Smooth muscle cell (in vitro differentiated cells): Measurements from ENCODE around the gene PRSS27. TPM values are rescaled to one million over a fixed set of nuclear protein-coding genes. Genes with fewer than 3 reads are reported as not detected.

Experiments
- DNase-seq: peaks from one replicate; lab custom pipeline; 2025; ENCODE audit not compliant: unreplicated experiment; lab: John Stamatoyannopoulos, UW
- H2AFZ ChIP-seq: fragments of 200-600 bp; sonication (generic); 2 replicates; pipeline ENCODE4 v1.6.0; 2016; ENCODE audit warnings: antibody characterized with exemption, low read depth, mild to moderate bottlenecking
- H3F3A ChIP-seq: fragments of 200-600 bp; sonication (generic); 2 replicates; pipeline ENCODE4 v1.6.0; 2017; ENCODE audit warnings: antibody characterized with exemption, low read depth
- H3K27ac ChIP-seq: fragments of 200-600 bp; sonication (generic); 2 replicates; pipeline ENCODE4 v1.5.1; 2016; ENCODE audit warnings: low read depth, mild to moderate bottlenecking
- H3K27me3 ChIP-seq: fragments of 200-600 bp; sonication (generic); 2 replicates; pipeline ENCODE4 v1.6.1; 2016; ENCODE audit warnings: low read depth, mild to moderate bottlenecking
- H3K36me3 ChIP-seq: fragments of 200-600 bp; sonication (generic); 2 replicates; pipeline ENCODE4 v1.5.1; 2016; ENCODE audit warnings: low read depth
- H3K4me1 ChIP-seq: fragments of 200-600 bp; sonication (generic); 2 replicates; pipeline ENCODE4 v1.5.1; 2016; ENCODE audit warnings: low read depth
- H3K4me2 ChIP-seq: fragments of 200-600 bp; sonication (generic); 2 replicates; pipeline ENCODE4 v1.6.0; 2016; ENCODE audit warnings: mild to moderate bottlenecking
- H3K4me3 ChIP-seq: fragments of 200-600 bp; sonication (generic); 2 replicates; pipeline ENCODE4 v1.5.1; 2016; ENCODE audit warnings: mild to moderate bottlenecking
- H3K79me2 ChIP-seq: fragments of 200-600 bp; sonication (generic); 2 replicates; pipeline ENCODE4 v1.6.0; 2016; ENCODE audit warnings: low read depth, mild to moderate bottlenecking
- H3K9ac ChIP-seq: fragments of 200-600 bp; sonication (generic); 2 replicates; pipeline ENCODE4 v1.6.0; 2016; ENCODE audit warnings: low read depth
- H3K9me3 ChIP-seq: fragments of 200-600 bp; sonication (generic); replicated peaks from 2 replicates; pipeline ENCODE4 v1.5.1; 2016; ENCODE audit warnings: low read depth
- H4K20me1 ChIP-seq: fragments of 200-600 bp; sonication (generic); 2 replicates; pipeline ENCODE4 v1.6.0; 2016; ENCODE audit warnings: low read depth
- CTCF ChIP-seq: fragments of 200-600 bp; sonication (generic); IDR thresholded peaks from 2 replicates; pipeline ENCODE4 v1.5.1; 2017; ENCODE audit warnings: borderline replicate concordance, mild to moderate bottlenecking, antibody characterized with exemption; ENCODE audit not compliant: insufficient read depth, poor library complexity, severe bottlenecking
- WGBS: methylation state at CpG from one replicate; pipeline ENCODE4 v1.1.7; 2016; ENCODE audit warnings: low lambda C conversion rate; 5-methylcytosine and 5-hydroxymethylcytosine counted together
- polyA plus RNA-seq: library from polyadenylated mRNA; unstranded; fragments of >200 nt; fragmentation: Nextera tagmentation; extraction: Ambion mirVana; gene quantifications from 2 replicates; pipeline ENCODE4 v1.2.1, GENCODE V29; 2016
- total RNA-seq: library from RNA; depleted of rRNA; stranded (reverse); fragments of >200 nt; gene quantifications from 2 replicates; pipeline ENCODE4 v1.2.3, GENCODE V29; 2014

Gene PRSS27
- total and polyA plus RNA-seq, 2 experiments from 2014 or later, result 0.63 to 3.3 TPM

GRCh38 chr16:2739625-2740430 is 19.8 kb upstream of the PRSS27 start:
- DNase-seq, result no peak
- H3K4me2 ChIP-seq, result no peak overlapping the region
- no peak overlapping the region for H3K9ac ChIP-seq
- H3K27me3 ChIP-seq, result no peaks in the 10 kb centered on the region
- no peaks in the 10 kb centered on the region for H3K36me3 ChIP-seq
- H3K4me3 ChIP-seq, result no peak overlapping the region
- TF ChIP-seq CTCF, result no peak
- no peaks in the 10 kb centered on the region for H4K20me1 ChIP-seq
- no peak overlapping the region for H2AFZ ChIP-seq
- H3F3A ChIP-seq, result no peaks in the 10 kb centered on the region
- H3K9me3 ChIP-seq, result no peaks in the 10 kb centered on the region
- WGBS, result 79% methylated on average over 7 of the region's 8 CpGs
- H3K27ac ChIP-seq, result no peak overlapping the region
- H3K4me1 ChIP-seq, result no peaks in the 10 kb centered on the region
- no peaks in the 10 kb centered on the region for H3K79me2 ChIP-seq

DNA sequence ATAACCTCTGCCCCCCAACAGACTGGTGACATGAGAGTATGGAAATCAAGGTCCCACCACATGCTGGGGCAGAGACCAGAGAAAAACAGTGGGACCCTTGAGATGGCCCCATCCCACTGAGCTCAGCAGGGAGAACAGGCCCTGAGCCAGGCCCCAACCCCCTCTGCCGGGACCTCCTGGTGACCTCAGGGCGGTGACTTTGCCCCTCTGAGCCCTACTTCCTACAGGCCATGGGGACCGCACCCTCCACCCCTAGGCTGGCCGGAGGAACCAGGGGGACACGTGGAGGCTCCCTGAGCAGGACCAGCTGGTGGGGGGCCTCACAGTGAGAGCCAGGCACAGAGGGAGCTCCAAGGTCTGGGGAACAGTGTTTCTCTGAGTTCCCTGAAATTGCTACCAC is 18.6 kb upstream of the PRSS27 start:
- Histone ChIP-seq H4K20me1 (no peaks in the 10 kb centered on the region), H3K9me3 (no peaks in the 10 kb centered on the region), H2AFZ (no peak overlapping the region), H3K27me3 (no peaks in the 10 kb centered on the region), H3K36me3 (no peaks in the 10 kb centered on the region), H3K4me1 (no peaks in the 10 kb centered on the region), H3K4me3 (no peak overlapping the region), H3K9ac (no peak overlapping the region), H3K79me2 (no peaks in the 10 kb centered on the region), H3K4me2 (no peak overlapping the region), H3F3A (no peaks in the 10 kb centered on the region), H3K27ac (no peak overlapping the region)
- DNase-seq, result no peak
- 89% methylated on average over 5 of the region's 5 CpGs for WGBS
- TF ChIP-seq CTCF, result no peak

DNA sequence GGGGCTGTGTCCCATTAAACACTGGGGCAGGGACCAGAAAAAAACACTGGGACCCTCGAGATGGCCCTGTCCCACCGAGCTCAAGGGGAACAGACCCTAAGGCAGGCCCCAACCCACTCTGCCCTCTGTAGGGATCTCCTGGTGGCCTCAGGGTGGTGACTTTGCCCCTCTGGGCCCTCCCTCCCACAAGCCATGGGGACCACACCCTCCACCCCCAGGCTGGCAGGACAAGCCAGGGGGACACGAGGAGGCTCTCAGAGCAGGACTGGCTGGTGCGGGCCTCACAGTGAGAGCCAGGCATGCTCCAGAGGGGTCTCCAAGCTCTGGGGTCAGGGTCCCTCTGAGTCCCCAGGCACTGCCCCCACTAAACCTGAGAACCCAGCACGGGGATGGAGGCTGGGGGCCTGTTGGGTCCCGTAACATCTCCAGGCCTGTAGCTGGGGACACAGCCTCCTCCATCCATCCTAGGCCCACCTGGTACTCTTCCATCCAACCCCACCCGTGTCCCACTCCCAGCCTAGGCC is 17.9 kb upstream of the PRSS27 start:
- Histone ChIP-seq H3F3A (no peaks in the 10 kb centered on the region), H3K4me2 (no peak overlapping the region), H3K27me3 (no peaks in the 10 kb centered on the region), H3K79me2 (no peaks in the 10 kb centered on the region), H3K36me3 (no peaks in the 10 kb centered on the region), H3K9me3 (no peaks in the 10 kb centered on the region), H3K27ac (no peak overlapping the region), H4K20me1 (no peaks in the 10 kb centered on the region), H2AFZ (no peak overlapping the region), H3K4me1 (no peaks in the 10 kb centered on the region), H3K9ac (no peak overlapping the region), H3K4me3 (no peak overlapping the region)
- TF ChIP-seq CTCF, result no peak
- 87% methylated on average over 7 of the region's 7 CpGs for WGBS
- DNase-seq, result no peak

DNA sequence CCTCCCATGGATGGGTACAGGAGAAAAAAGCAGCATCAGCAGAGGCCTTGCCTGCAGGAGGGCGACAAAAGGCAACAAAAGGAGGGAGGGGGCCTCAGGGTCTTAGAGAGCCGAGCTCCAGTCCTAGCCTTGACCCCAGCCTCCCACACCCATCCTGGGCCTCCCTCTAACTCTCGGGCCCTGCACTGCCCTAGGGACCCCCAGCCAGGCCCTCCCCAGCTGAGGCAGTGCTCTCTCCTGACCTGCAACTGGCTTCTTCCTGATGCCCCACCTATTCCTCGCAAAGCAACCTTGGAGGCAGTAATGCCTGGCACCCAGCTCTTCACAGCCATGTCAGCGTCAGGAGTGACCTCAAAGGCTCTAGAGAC is 17.2 kb upstream of the PRSS27 start:
- no peak for DNase-seq
- no peak for TF ChIP-seq CTCF
- H3K36me3 ChIP-seq, result no peaks in the 10 kb centered on the region
- H3K27ac ChIP-seq, result no peak overlapping the region
- H3K4me2 ChIP-seq, result no peak overlapping the region
- H3K27me3 ChIP-seq, result no peaks in the 10 kb centered on the region
- H3K79me2 ChIP-seq, result no peaks in the 10 kb centered on the region
- no peak overlapping the region for H3K4me3 ChIP-seq
- H3K4me1 ChIP-seq, result no peaks in the 10 kb centered on the region
- no peaks in the 10 kb centered on the region for H3K9me3 ChIP-seq
- WGBS, result 89% methylated on average over 5 of the region's 5 CpGs
- no peak overlapping the region for H2AFZ ChIP-seq
- H3F3A ChIP-seq, result no peaks in the 10 kb centered on the region
- no peaks in the 10 kb centered on the region for H4K20me1 ChIP-seq
- no peak overlapping the region for H3K9ac ChIP-seq
